Measurements from ENCODE around the gene UBE2G2. TPM values are rescaled to one million over a fixed set of nuclear protein-coding genes. Genes with fewer than 3 reads are reported as not detected.
A peak's percentile ranks its signal among the peaks of the same experiment; 100 is the strongest.

The UBE2G2 gene, protein sequence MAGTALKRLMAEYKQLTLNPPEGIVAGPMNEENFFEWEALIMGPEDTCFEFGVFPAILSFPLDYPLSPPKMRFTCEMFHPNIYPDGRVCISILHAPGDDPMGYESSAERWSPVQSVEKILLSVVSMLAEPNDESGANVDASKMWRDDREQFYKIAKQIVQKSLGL
- 65.8 TPM for total RNA-seq

GRCh38 chr21:44801468-44802395 lies at the start of gene UBE2G2:
Gene UBE2G2 (minus strand): TSS chr21:44801820. CDS start chr21:44801748, 72 bp downstream.
- peak; percentile 38 for DNase-seq

GRCh38 chr21:44850905-44851657 lies 49.5 kb upstream of the UBE2G2 start:
- no peak for DNase-seq

- DNase-seq, result no peak
Measured at GRCh38 chr21:44850208-44850800, 48.7 kb upstream of the UBE2G2 start.

DNA sequence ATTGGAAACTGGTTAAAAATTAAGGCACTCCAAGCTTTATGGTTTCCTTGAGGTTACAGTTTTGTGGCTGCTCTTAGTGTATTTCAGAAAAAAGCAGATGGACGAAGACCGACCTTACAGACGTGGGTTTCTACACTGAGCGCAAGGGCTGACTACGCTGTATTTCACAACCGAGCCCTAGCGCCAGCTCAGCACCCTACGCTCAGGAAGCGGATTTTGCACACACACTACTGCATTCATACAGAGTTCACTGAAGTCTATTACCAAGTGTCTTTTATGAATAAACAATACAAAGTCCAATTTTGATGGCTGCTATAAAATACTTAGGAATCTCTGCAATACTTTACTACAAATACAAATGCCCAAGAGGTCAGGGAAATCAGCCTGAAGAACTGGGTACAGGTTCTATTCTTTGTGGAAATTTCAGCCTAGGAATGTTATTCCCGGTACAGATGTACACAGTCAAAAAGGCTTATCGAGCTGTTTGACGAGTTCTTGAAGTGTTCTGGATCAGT lies 48.1 kb upstream of the UBE2G2 start:
- DNase-seq, result no peak

GRCh38 chr21:44848821-44849521 lies 47.4 kb upstream of the UBE2G2 start:
- no peak for DNase-seq

- DNase-seq, result no peak
Measured at GRCh38 chr21:44847261-44848056, 45.8 kb upstream of the UBE2G2 start.

GRCh38 chr21:44846485-44847260 lies 45.1 kb upstream of the UBE2G2 start:
- no peak for DNase-seq

DNA sequence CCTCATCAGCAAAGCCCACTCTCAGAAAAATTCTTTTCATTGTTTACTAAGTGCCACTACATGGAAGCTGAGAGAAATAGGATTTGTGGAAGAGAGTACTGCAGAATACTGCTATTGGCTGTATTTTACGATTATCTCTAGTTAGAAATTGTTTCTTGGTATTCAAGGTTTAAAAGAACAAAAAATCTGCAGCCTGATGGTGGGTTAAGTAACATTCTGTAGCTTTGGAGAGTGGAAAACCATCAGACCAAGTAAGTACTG lies 44.5 kb upstream of the UBE2G2 start:
- no peak for DNase-seq

- no peak for DNase-seq
Measured at GRCh38 chr21:44845418-44846223, 44.0 kb upstream of the UBE2G2 start.

DNA sequence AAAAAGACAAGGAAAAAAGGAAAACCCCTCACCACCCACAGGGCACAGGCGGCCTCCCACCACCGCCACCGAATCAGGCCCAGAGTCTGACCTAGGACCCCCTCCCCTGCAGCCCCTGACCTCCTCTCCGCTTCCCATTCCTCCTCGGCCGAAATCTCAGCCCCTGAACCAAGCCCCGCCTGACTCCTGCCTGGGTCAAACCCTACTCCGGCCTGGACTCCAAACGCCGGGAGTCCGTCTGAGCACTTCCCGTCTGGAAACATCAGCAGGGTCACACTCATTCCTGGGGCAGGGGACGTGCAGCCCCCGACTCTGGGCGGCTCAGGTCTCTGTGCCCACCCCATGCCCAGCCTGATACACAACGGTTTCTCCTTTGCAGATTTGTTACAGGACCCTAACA lies 42.6 kb upstream of the UBE2G2 start:
- no peak for DNase-seq

DNA sequence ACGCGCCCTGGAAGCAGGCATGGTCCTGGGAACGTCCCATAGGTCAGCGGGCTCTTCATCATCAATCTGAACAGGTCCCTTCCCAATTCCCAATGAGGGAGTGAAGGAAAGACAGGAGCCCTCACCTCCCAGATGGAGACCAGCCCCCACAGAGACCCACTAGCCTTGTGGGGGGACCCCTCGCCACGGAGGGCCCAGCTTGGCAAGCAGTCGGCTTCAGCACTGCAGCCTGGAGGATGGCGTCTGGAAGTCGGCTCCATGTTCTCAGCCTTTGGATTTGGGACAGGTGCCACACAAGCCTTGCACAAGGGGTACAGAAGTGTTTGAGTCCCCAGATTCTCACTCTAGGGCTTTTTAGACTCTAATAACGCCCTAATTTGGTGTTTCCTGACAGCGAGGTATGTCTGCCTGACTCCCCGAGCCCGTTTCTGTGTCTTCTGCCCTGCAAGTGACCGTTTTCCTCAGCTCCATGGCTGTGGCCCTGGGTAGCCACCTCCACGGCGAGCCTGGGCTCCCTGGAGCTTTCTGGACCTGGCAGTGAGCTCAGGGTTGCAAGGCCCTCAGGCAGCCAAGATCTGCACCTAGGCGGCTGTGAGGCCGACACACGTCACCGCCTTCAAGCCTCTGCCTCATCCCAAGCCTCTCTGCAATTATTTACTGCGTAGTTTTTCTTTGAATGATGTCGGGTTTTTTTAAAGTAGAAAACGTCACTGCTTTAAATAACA lies 41.3 kb upstream of the UBE2G2 start:
- DNase-seq, result no peak

DNA sequence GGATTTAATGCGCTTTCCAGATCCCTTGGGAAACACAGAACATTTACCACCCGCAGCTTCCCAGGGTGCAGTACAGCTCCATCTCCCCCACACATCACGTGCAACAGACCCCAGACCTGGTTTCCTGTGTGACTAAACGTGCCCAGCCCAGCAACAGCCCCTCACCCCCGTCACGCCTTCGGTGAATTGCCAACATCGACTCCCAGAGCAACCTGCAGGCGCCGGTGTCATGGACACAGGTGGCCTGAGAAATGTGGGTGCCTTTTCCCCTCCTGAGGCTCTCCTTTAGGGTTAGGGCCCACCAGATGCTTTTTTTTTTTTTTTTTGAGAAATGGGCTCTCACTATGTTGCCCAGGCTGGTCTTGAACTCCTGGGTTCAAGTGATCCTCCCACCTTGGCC lies 40.5 kb upstream of the UBE2G2 start:
- DNase-seq, result no peak

GRCh38 chr21:44840771-44841170 lies 39.2 kb upstream of the UBE2G2 start:
- no peak for DNase-seq

- no peak for DNase-seq
Measured at GRCh38 chr21:44838951-44839350, 37.3 kb upstream of the UBE2G2 start.

- no peak for DNase-seq
Measured at GRCh38 chr21:44838039-44838895, 36.6 kb upstream of the UBE2G2 start.

- no peak for DNase-seq
Measured at GRCh38 chr21:44837537-44837936, 35.9 kb upstream of the UBE2G2 start.

GRCh38 chr21:44836666-44837471 lies 35.2 kb upstream of the UBE2G2 start:
- no peak for DNase-seq
